Mucosa of descending colon (tissue), 3 donors: ENCODE measurements around the gene SMAD5. TPM values are rescaled to one million over a fixed set of nuclear protein-coding genes. Genes with fewer than 3 reads are reported as not detected.

Experiments used
- ATAC-seq: fragments of 200-7000 bp; cut with Tn5 transposase; one replicate; pipeline ENCODE4 v1.9.1; 2020; ENCODE audit warnings: mild to moderate bottlenecking, moderate library complexity
- DNase-seq, 3 donors: peaks; one replicate each; pipeline ENCODE4 v3.0.0-alpha.2; 2020
- H3K36me3 ChIP-seq: fragments of 200-600 bp; one replicate; pipeline ENCODE4 v1.8.0; 2021; ENCODE audit warnings: low read depth, mild to moderate bottlenecking
- H3K4me1 ChIP-seq: fragments of 200-600 bp; one replicate; pipeline ENCODE4 v1.8.0; 2021; ENCODE audit warnings: low read depth, mild to moderate bottlenecking
- H3K4me3 ChIP-seq: fragments of 200-600 bp; one replicate; pipeline ENCODE4 v1.8.0; 2021; ENCODE audit warnings: mild to moderate bottlenecking
- H3K9me3 ChIP-seq: fragments of 200-600 bp; one replicate; pipeline ENCODE4 v1.8.0; 2021; ENCODE audit warnings: mild to moderate bottlenecking
- CTCF ChIP-seq: fragments of 200-600 bp; IDR thresholded peaks from one replicate; pipeline ENCODE4 v1.8.0; 2022; ENCODE audit warnings: antibody characterized with exemption, mild to moderate bottlenecking
- intact Hi-C, 2 donors: fragments of 100-400 bp; cut with DNase I in 1 of 2; cut with micrococcal nuclease in 1 of 2; formaldehyde crosslinking; loops; one replicate each; pipeline versions ENCODE4 v1.11.0 to v1.11.1; 2022; cut with DNase I, micrococcal nuclease
- total RNA-seq, 3 donors: library from RNA; stranded (reverse); fragmentation: NEBNext Ultra II Directional in 2 of 3; extraction: Animal tissue kit (Norgen Biotek cat#: 25700) in 2 of 3; gene quantifications; one replicate each; pipeline versions ENCODE4 v1.2.1 to v1.2.4, GENCODE V29; 2021 to 2023
- donor health status: DM: no; HTN: no; CAD: no; lungs with moderate emphysema.
- donor health status: DM: no; HTN: no; CAD: no.
- donor health status: DM: no; HTN: yes; CAD: no.

Gene SMAD5
- total RNA-seq, 3 donors from 2014 or later, result 39.7 to 79.8 (median 42.0) TPM

DNA sequence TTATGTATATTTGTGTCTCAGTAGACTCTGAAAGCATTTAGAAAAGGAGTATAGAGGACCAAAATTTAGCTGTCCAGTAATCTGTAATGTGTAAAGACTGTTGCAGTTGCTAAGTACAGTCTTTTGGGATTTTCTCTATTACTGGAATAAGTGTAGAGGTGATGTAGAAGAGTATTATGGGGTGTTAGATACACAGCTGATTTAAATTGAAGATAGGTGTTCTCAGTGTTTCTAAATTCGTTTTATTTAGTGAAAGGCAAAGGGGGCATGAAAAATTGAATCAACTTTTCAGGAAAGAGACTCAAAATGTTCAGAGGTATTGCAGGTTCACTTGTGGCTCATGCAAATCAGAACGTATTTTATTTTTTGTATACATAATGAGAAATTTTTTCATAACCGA lies 13.6 kb downstream of the SMAD5 start:
- no peaks in the 10 kb centered on the region for H3K36me3 ChIP-seq
- ATAC-seq, result no peak
- TF ChIP-seq CTCF, result no peak
- H3K9me3 ChIP-seq, result no peaks in the 10 kb centered on the region
- H3K4me3 ChIP-seq, result no peak overlapping the region
- DNase-seq, result no peak
- H3K4me1 ChIP-seq, result peaks cover 4% of the 10 kb centered on the region
- intact Hi-C loops, result no loop called here

DNA sequence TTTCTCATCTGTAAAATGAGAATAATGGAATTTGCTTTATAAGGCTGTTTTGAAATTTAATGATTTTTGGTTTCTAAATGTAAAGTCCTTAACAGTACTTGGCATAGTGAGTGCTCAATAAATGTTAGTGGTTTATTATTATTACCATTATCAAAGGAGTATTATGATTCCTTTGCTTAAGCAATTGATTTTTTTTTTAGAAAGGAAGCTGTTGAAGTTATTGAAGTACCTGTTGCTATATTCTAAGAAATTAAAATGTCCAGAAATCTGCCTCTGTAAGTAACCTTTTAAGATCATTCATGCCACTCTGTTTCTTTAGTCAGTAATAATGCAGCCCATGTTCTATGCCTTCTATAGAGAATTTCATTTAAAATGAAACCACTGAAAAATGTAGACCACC lies 15.0 kb downstream of the SMAD5 start:
- ATAC-seq (no peak), DNase-seq (no peak)
- H3K36me3 ChIP-seq, result no peaks in the 10 kb centered on the region
- no peak for TF ChIP-seq CTCF
- no peak overlapping the region for H3K4me3 ChIP-seq
- H3K9me3 ChIP-seq, result no peaks in the 10 kb centered on the region
- H3K4me1 ChIP-seq, result peaks cover 4% of the 10 kb centered on the region
- intact Hi-C loops, result no loop called here

GRCh38 chr5:136149891-136150290 lies 17.2 kb downstream of the SMAD5 start:
- H3K36me3 ChIP-seq, result no peaks in the 10 kb centered on the region
- no peaks in the 10 kb centered on the region for H3K4me1 ChIP-seq
- intact Hi-C loops, result no loop called here
- no peak overlapping the region for H3K4me3 ChIP-seq
- DNase-seq (no peak), ATAC-seq (no peak)
- TF ChIP-seq CTCF, result no peak
- H3K9me3 ChIP-seq, result no peaks in the 10 kb centered on the region

DNA sequence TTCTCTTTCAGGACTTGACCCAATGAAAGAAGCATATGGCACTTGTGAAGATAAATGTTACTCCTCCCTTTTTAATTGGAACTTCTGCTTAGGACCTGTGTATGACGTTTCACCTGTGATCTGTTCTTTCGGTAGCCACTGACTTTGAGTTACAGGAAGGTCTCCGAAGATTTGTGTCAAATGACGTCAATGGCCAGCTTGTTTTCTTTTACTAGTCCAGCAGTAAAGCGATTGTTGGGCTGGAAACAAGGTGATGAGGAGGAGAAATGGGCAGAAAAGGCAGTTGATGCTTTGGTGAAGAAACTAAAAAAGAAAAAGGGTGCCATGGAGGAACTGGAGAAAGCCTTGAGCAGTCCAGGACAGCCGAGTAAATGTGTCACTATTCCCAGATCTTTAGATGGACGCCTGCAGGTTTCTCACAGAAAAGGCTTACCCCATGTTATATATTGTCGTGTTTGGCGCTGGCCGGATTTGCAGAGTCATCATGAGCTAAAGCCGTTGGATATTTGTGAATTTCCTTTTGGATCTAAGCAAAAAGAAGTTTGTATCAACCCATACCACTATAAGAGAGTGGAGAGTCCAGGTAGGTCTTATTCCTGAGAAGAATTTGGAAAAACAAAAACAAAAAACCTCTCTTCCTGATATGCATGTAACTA lies 21.1 kb downstream of the SMAD5 start:
- Histone ChIP-seq H3K4me3 (no peak overlapping the region), H3K36me3 (no peaks in the 10 kb centered on the region), H3K4me1 (no peaks in the 10 kb centered on the region), H3K9me3 (no peaks in the 10 kb centered on the region)
- ATAC-seq (no peak), DNase-seq (no peak)
- intact Hi-C loops, result no loop called here
- TF ChIP-seq CTCF, result no peak

DNA sequence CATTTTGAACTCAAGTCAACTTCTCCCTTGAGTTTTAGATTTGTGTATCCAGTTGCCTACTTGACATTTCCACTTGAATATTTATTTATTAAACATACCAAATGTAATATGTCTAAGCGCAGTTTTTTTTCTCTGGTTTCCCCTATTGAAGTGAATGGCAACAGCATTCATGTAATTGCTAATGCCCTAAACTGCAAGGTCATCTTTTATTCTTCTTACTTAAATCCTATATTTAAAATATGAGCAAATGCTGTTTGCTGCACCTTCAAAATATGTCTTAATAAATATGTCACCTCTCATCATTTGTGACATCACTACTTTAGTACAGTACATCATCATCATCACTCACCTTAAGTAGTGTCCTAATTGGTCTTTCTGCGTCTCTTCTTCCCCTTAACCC lies 22.4 kb downstream of the SMAD5 start:
- Histone ChIP-seq H3K4me3 (no peak overlapping the region), H3K9me3 (no peaks in the 10 kb centered on the region), H3K36me3 (no peaks in the 10 kb centered on the region), H3K4me1 (no peaks in the 10 kb centered on the region)
- TF ChIP-seq CTCF, result no peak
- intact Hi-C loops, result no loop called here
- ATAC-seq (no peak), DNase-seq (no peak)

DNA sequence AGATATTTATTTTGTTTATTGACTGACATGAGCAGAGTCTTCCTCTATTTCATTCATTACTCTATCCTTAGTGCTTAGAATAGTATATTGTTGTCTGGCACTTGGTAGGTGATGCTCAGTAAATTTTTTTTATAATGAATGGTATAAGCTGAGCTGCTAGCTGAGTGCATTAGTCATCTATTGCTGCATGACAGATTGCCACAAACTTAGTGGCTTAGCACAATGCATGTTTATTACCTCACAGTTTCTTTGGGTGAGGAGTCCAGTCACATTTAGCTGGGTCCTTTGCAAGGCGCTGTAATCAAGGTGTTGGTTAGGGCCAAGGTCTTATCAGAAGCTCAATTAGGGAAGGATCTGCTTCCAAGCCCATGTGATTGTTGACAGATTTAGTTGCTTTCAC lies 23.1 kb downstream of the SMAD5 start:
- Histone ChIP-seq H3K4me1 (no peaks in the 10 kb centered on the region), H3K9me3 (no peaks in the 10 kb centered on the region), H3K4me3 (no peak overlapping the region), H3K36me3 (no peaks in the 10 kb centered on the region)
- ATAC-seq, result peak; percentile 36
- no peak for DNase-seq
- TF ChIP-seq CTCF, result no peak
- intact Hi-C loops, result no loop called here
